Brain microvascular endothelial cell (primary cell): ENCODE measurements around the gene DACT3.

Experiments used
- DNase-seq: peaks from one replicate; pipeline ENCODE4 v3.0.0-alpha.2; 2020
- H3K27ac ChIP-seq: fragments of 250-450 bp; sonication (Bioruptor Pico); 2 replicates; pipeline ENCODE4 v1.5.1; 2020; ENCODE audit warnings: mild to moderate bottlenecking, moderate library complexity
- H3K27me3 ChIP-seq: fragments of 250-450 bp; sonication (Bioruptor Pico); replicated peaks from 2 replicates; pipeline ENCODE4 v1.5.1; 2020; ENCODE audit warnings: mild to moderate bottlenecking
- H3K36me3 ChIP-seq: fragments of 250-450 bp; sonication (Bioruptor Pico); replicated peaks from 2 replicates; pipeline ENCODE4 v1.5.1; 2020; ENCODE audit warnings: mild to moderate bottlenecking
- H3K4me3 ChIP-seq: 2 replicates; pipeline ENCODE4 v1.5.1; 2011; ENCODE audit warnings: low read depth, mild to moderate bottlenecking, control low read depth, low read length, moderate library complexity
- in situ Hi-C: cut with HindIII; loops from 2 replicates; pipeline ENCODE4 v1.10.0; 2017; ENCODE audit warnings: low sequenced_read_pairs, low pct_ligation_motif_present
- TF ChIP-seq, protein P1 (sequence below): IDR thresholded peaks from 2 replicates; pipeline ENCODE4 v1.5.1; 2011; ENCODE audit warnings: low read depth, mild to moderate bottlenecking, moderate library complexity, low read length, control low read depth, inconsistent platforms; ENCODE audit errors: missing control alignments

The DACT3 gene

DNA sequence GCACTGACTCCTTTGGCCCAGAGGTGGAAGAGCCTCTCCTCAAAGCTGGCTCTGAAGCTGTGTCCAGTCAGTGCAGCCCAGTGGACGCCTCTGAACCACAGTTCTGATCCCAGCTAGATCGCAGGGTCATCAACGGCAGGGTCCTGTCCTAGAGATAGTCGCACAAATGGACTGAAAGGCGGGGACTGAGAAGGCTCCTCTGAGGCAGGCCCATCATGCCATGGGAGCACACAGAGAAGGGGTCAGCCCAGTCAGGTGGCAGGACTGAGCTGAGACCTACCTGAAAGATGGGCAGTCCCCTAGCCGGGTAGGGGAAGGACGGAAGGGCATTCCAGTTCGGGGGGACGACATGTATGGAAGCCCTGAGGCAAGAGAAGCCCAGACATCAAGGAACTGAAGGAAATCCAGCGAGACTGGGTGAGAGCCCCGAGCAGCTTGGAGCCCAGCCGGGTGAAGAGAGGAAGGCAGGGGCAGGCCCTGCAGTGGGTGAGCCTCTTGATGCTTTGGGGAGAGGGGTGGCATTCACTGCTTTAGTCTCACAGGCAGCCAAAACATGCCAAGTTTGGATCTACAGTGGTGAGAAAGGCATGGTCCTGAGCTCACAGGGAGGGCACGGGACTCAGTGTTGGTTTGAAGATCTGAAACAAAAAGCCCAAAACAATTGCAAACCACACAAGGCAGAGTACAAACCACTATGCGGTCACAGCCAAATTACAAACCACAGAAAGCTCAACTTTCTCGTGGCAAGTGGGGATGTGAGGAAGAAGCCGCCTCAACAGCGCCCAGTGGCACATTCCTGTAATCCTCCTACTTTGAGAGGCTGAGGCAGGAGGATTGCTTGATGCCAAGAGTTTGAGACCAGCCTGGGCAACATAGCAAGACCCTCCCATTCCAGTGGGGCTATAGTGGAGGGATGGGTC, 49.9 kb downstream of the DACT3 start:
- Histone ChIP-seq H3K27ac (no peak overlapping the region), H3K27me3 (no peaks in the 10 kb centered on the region), H3K36me3 (peaks cover 41% of the 10 kb centered on the region), H3K4me3 (no peak overlapping the region)
- TF ChIP-seq, protein P1, sequence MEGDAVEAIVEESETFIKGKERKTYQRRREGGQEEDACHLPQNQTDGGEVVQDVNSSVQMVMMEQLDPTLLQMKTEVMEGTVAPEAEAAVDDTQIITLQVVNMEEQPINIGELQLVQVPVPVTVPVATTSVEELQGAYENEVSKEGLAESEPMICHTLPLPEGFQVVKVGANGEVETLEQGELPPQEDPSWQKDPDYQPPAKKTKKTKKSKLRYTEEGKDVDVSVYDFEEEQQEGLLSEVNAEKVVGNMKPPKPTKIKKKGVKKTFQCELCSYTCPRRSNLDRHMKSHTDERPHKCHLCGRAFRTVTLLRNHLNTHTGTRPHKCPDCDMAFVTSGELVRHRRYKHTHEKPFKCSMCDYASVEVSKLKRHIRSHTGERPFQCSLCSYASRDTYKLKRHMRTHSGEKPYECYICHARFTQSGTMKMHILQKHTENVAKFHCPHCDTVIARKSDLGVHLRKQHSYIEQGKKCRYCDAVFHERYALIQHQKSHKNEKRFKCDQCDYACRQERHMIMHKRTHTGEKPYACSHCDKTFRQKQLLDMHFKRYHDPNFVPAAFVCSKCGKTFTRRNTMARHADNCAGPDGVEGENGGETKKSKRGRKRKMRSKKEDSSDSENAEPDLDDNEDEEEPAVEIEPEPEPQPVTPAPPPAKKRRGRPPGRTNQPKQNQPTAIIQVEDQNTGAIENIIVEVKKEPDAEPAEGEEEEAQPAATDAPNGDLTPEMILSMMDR = no peak
- in situ Hi-C loops = no loop called here
- DNase-seq = no peak

DNA sequence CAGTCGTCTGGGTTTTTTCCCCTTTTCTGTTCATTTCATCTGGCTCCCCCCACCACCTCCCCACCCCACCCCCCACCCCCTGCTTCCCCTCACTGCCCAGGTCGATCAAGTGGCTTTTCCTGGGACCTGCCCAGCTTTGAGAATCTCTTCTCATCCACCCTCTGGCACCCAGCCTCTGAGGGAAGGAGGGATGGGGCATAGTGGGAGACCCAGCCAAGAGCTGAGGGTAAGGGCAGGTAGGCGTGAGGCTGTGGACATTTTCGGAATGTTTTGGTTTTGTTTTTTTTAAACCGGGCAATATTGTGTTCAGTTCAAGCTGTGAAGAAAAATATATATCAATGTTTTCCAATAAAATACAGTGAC, 50.6 kb downstream of the DACT3 start:
- TF ChIP-seq, protein P1 = no peak
- Histone ChIP-seq H3K27me3 (no peaks in the 10 kb centered on the region), H3K27ac (no peak overlapping the region), H3K36me3 (peaks cover 47% of the 10 kb centered on the region), H3K4me3 (no peak overlapping the region)
- in situ Hi-C loops = no loop called here
- no peak for DNase-seq

DNA sequence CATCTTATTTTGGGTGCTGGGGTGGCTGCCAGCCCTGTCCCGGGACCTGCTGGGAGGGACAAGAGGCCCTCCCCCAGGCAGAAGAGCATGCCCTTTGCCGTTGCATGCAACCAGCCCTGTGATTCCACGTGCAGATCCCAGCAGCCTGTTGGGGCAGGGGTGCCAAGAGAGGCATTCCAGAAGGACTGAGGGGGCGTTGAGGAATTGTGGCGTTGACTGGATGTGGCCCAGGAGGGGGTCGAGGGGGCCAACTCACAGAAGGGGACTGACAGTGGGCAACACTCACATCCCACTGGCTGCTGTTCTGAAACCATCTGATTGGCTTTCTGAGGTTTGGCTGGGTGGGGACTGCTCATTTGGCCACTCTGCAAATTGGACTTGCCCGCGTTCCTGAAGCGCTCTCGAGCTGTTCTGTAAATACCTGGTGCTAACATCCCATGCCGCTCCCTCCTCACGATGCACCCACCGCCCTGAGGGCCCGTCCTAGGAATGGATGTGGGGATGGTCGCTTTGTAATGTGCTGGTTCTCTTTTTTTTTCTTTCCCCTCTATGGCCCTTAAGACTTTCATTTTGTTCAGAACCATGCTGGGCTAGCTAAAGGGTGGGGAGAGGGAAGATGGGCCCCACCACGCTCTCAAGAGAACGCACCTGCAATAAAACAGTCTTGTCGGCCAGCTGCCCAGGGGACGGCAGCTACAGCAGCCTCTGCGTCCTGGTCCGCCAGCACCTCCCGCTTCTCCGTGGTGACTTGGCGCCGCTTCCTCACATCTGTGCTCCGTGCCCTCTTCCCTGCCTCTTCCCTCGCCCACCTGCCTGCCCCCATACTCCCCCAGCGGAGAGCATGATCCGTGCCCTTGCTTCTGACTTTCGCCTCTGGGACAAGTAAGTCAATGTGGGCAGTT, 51.2 kb downstream of the DACT3 start:
- TF ChIP-seq, protein P1 = no peak
- no peak overlapping the region for H3K4me3 ChIP-seq
- no peak for DNase-seq
- no peak overlapping the region for H3K27ac ChIP-seq
- in situ Hi-C loops = no loop called here
- H3K27me3 ChIP-seq = no peaks in the 10 kb centered on the region
- H3K36me3 ChIP-seq = peaks cover 47% of the 10 kb centered on the region

DNA sequence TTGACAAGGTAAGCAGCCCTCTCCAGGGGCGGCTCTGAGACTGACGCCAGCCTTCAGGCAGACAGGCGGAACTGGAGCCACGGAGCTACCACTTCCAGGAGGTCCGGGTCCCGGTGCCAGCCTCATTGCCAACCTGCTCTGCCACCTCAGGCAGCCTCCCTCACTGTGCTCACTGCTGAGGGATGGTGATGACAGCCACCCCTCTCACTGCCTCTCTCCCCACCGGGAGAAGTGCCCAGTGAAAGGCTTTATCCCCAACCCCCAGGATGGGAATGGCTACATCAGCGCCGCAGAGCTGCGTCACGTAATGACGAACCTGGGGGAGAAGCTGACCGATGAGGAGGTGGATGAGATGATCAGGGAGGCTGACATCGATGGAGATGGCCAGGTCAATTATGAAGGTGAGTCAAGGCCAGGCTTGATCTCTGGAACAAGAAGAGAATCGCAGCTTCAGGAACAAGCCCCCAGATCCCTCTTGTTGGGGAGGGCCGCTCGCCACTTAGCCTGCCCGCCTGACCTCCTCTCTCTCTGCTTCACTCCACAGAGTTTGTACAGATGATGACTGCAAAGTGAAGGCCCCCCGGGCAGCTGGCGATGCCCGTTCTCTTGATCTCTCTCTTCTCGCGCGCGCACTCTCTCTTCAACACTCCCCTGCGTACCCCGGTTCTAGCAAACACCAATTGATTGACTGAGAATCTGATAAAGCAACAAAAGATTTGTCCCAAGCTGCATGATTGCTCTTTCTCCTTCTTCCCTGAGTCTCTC, 52.2 kb downstream of the DACT3 start:
- TF ChIP-seq, protein P1 = no peak
- DNase-seq = no peak
- Histone ChIP-seq H3K36me3 (peaks cover 47% of the 10 kb centered on the region), H3K27me3 (no peaks in the 10 kb centered on the region), H3K27ac (no peak overlapping the region), H3K4me3 (no peak overlapping the region)
- in situ Hi-C loops = no loop called here

DNA sequence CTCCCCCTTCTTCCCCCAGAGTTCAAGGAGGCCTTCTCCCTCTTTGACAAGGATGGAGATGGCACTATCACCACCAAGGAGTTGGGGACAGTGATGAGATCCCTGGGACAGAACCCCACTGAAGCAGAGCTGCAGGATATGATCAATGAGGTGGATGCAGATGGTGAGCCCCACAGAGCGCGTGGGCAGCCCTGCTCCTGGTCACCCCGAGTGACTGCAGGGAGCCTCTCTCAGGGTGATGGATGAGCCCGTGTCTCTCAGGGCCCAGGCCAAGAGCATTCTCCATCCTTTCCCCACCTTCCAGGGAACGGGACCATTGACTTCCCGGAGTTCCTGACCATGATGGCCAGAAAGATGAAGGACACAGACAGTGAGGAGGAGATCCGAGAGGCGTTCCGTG, 52.8 kb downstream of the DACT3 start:
- TF ChIP-seq, protein P1 = no peak
- Histone ChIP-seq H3K36me3 (peaks cover 47% of the 10 kb centered on the region), H3K27me3 (no peaks in the 10 kb centered on the region), H3K4me3 (no peak overlapping the region), H3K27ac (no peak overlapping the region)
- in situ Hi-C loops = no loop called here
- no peak for DNase-seq
